Karpas-422 (cell line): ENCODE data around the gene SHB. TPM values are rescaled to one million over a fixed set of nuclear protein-coding genes. Genes with fewer than 3 reads are reported as not detected.

ENCODE experiments used
- DNase-seq: peaks from one replicate; pipeline ENCODE4 v3.0.0-alpha.2; 2015
- H2AFZ ChIP-seq: fragments of 200-600 bp; sonication (generic); 2 replicates; pipeline ENCODE4 v1.6.1; 2014; ENCODE audit warnings: antibody characterized with exemption, low read length, mixed read lengths
- H3K27ac ChIP-seq: fragments of 200-600 bp; sonication (generic); 2 replicates; pipeline ENCODE4 v1.5.1; 2014; ENCODE audit warnings: mild to moderate bottlenecking, low read length, moderate library complexity
- H3K27me3 ChIP-seq: fragments of 200-600 bp; sonication (generic); 2 replicates; pipeline ENCODE4 v1.6.1; 2014; ENCODE audit warnings: low read length, mixed read lengths
- H3K36me3 ChIP-seq: fragments of 200-600 bp; sonication (generic); 2 replicates; pipeline ENCODE4 v1.6.1; 2014; ENCODE audit warnings: low read length, mixed read lengths; ENCODE audit not compliant: insufficient read depth
- H3K4me1 ChIP-seq: fragments of 200-600 bp; sonication (generic); 2 replicates; pipeline ENCODE4 v1.6.1; 2014; ENCODE audit warnings: mild to moderate bottlenecking, low read length, mixed read lengths
- H3K4me2 ChIP-seq: fragments of 200-600 bp; sonication (generic); 2 replicates; pipeline ENCODE4 v1.6.1; 2014; ENCODE audit warnings: low read length, low read depth, mild to moderate bottlenecking; ENCODE audit not compliant: poor library complexity, severe bottlenecking
- H3K4me3 ChIP-seq: fragments of 200-600 bp; sonication (generic); 2 replicates; pipeline ENCODE4 v1.5.1; 2014; ENCODE audit warnings: mild to moderate bottlenecking, antibody characterized with exemption, low read length, mixed read lengths
- H3K79me2 ChIP-seq: fragments of 200-600 bp; sonication (generic); 2 replicates; pipeline ENCODE4 v1.6.1; 2014; ENCODE audit warnings: mild to moderate bottlenecking, low read length, mixed read lengths
- H3K9ac ChIP-seq: fragments of 200-600 bp; sonication (generic); 2 replicates; pipeline ENCODE4 v1.6.0; 2014; ENCODE audit warnings: low read length
- H3K9me2 ChIP-seq: fragments of 200-600 bp; sonication (generic), shearing (Covaris generic); replicated peaks from 2 replicates; pipeline ENCODE4 v1.6.0; 2014; ENCODE audit warnings: mild to moderate bottlenecking, low read length, moderate library complexity; ENCODE audit not compliant: insufficient read depth
- H3K9me3 ChIP-seq: fragments of 300-700, 200-600 bp; sonication (generic); 2 replicates; pipeline ENCODE4 v1.6.1; 2014; ENCODE audit warnings: low read length, mixed read lengths
- H4K20me1 ChIP-seq: fragments of 200-600 bp; sonication (generic); 2 replicates; pipeline ENCODE4 v1.6.1; 2014; ENCODE audit warnings: mild to moderate bottlenecking, antibody characterized with exemption, low read length, low read depth; ENCODE audit not compliant: insufficient read depth
- total RNA-seq: library from RNA; depleted of rRNA; stranded (reverse); fragments of >200 nt; shearing (Covaris generic); gene quantifications from 2 replicates; pipeline ENCODE4 v1.2.3, GENCODE V29; 2014; ENCODE audit warnings: low replicate concordance

Gene SHB
- total RNA-seq, 1 experiment from 2014 or later = 27.1 TPM

GRCh38 chr9:38009035-38009501 is 60.0 kb downstream of the SHB start:
- H3K4me2 ChIP-seq = peak overlapping the region; percentile 61
- H3K4me3 ChIP-seq = no peak overlapping the region
- no peaks in the 10 kb centered on the region for H3K36me3 ChIP-seq
- H2AFZ ChIP-seq = no peak overlapping the region
- H3K9me3 ChIP-seq = no peaks in the 10 kb centered on the region
- H3K4me1 ChIP-seq = peaks cover 100% of the 10 kb centered on the region
- H3K27ac ChIP-seq = peak overlapping the region; percentile 99
- no peaks in the 10 kb centered on the region for H4K20me1 ChIP-seq
- no peak for DNase-seq
- H3K9ac ChIP-seq = peak overlapping the region; percentile 60
- H3K27me3 ChIP-seq = no peaks in the 10 kb centered on the region
- no peaks in the 10 kb centered on the region for H3K9me2 ChIP-seq
- peaks cover 53% of the 10 kb centered on the region for H3K79me2 ChIP-seq

- peaks cover 53% of the 10 kb centered on the region for H3K79me2 ChIP-seq
- no peaks in the 10 kb centered on the region for H4K20me1 ChIP-seq
- peak overlapping the region; percentile 33; the same call in 1 of the 2 replicates for H3K4me3 ChIP-seq
- peak overlapping the region; percentile 60 for H3K9ac ChIP-seq
- no peak overlapping the region for H2AFZ ChIP-seq
- H3K4me2 ChIP-seq = peak overlapping the region; percentile 61
- H3K27me3 ChIP-seq = no peaks in the 10 kb centered on the region
- peak overlapping the region; percentile 99 for H3K27ac ChIP-seq
- no peaks in the 10 kb centered on the region for H3K9me2 ChIP-seq
- H3K36me3 ChIP-seq = no peaks in the 10 kb centered on the region
- peak; percentile 82 for DNase-seq
- no peaks in the 10 kb centered on the region for H3K9me3 ChIP-seq
- H3K4me1 ChIP-seq = peaks cover 100% of the 10 kb centered on the region
These were observed 60.6 kb downstream of the SHB start for GRCh38 chr9:38008168-38009034.

DNA sequence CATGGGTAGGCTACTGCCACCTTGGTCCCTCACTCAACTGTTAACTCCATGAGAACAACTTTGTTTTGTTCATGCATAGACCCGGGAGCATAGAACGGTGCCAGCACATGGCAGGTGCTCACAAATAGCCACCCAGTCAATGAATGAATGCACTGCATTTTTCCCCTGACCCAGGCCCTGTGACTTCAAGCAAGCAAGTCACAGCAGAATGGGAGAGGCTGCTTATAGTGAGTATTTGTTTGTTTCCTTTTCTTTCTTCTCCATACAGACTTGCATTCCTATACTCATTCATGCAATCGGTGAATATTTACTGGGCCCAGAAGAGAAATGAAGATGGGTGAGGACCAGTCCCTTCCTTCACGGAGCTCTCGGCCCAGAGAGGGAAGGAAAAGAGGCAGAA is 62.0 kb downstream of the SHB start:
- Histone ChIP-seq H3K9me3 (no peaks in the 10 kb centered on the region), H3K79me2 (peaks cover 53% of the 10 kb centered on the region), H3K27ac (peak overlapping the region; percentile 99), H3K4me1 (peaks cover 100% of the 10 kb centered on the region), H3K4me3 (no peak overlapping the region), H3K36me3 (no peaks in the 10 kb centered on the region), H3K9me2 (no peaks in the 10 kb centered on the region), H3K9ac (no peak overlapping the region), H2AFZ (no peak overlapping the region), H3K27me3 (no peaks in the 10 kb centered on the region), H4K20me1 (no peaks in the 10 kb centered on the region), H3K4me2 (no peak overlapping the region)
- no peak for DNase-seq

- no peaks in the 10 kb centered on the region for H3K9me3 ChIP-seq
- peak overlapping the region; percentile 99 for H3K27ac ChIP-seq
- no peak overlapping the region for H3K4me2 ChIP-seq
- peaks cover 100% of the 10 kb centered on the region for H3K4me1 ChIP-seq
- DNase-seq = no peak
- H3K9me2 ChIP-seq = no peaks in the 10 kb centered on the region
- H3K4me3 ChIP-seq = no peak overlapping the region
- H4K20me1 ChIP-seq = 0 out of 2 replicates have a peak, but pooled peaks cover 3% of the 10 kb centered on the region
- H2AFZ ChIP-seq = no peak overlapping the region
- H3K79me2 ChIP-seq = peaks cover 52% of the 10 kb centered on the region
- H3K9ac ChIP-seq = 0 out of 2 replicates have a peak overlapping the region, but pooled peaks have one; percentile 13
- no peaks in the 10 kb centered on the region for H3K27me3 ChIP-seq
- H3K36me3 ChIP-seq = no peaks in the 10 kb centered on the region
These were observed 62.9 kb downstream of the SHB start for GRCh38 chr9:38006163-38006562.

DNA sequence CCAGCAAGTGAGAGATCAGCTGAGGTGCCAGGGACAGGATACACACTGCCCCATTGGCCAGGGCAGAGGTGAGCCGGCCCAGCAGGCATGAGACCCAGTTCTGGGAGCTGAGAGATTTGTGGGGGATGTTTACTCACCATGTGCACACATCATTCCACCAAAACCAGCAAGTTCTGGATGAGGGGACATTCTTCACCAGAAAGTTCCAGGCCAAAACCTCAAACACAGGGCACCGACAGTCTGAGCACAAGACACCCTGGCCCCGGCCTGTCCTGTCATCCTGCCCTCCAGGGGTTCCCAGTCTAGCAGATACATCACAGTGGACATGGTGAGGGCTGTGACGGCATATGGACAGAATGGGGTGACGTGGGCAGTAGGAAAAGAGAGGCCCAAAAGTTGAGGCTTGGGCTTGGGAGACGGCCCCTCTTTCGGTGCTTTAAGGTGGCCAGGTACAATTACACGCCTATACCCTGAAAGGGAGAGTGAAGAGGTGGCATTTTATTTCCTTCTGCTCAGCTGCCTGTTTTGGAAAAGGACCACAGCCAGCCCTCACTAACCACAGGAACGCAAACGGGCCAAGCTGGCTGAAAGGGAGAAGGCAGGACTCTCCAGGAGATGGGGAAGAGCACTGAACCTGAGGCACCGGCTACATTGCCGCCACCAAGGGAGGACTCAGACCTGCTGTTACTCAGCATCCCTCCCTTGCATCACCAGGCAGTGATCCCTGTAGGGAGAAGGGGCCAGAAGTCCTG is 64.0 kb downstream of the SHB start:
- Histone ChIP-seq H3K36me3 (no peaks in the 10 kb centered on the region), H3K4me3 (no peak overlapping the region), H3K9me2 (no peaks in the 10 kb centered on the region), H3K4me2 (no peak overlapping the region), H3K4me1 (peaks cover 100% of the 10 kb centered on the region), H3K79me2 (peaks cover 46% of the 10 kb centered on the region), H4K20me1 (0 out of 2 replicates have a peak, but pooled peaks cover 4% of the 10 kb centered on the region), H3K27ac (peak overlapping the region; percentile 99), H3K27me3 (no peaks in the 10 kb centered on the region), H2AFZ (no peak overlapping the region), H3K9ac (peak overlapping the region; percentile 16; the same call in 1 of the 2 replicates), H3K9me3 (no peaks in the 10 kb centered on the region)
- no peak for DNase-seq

DNA sequence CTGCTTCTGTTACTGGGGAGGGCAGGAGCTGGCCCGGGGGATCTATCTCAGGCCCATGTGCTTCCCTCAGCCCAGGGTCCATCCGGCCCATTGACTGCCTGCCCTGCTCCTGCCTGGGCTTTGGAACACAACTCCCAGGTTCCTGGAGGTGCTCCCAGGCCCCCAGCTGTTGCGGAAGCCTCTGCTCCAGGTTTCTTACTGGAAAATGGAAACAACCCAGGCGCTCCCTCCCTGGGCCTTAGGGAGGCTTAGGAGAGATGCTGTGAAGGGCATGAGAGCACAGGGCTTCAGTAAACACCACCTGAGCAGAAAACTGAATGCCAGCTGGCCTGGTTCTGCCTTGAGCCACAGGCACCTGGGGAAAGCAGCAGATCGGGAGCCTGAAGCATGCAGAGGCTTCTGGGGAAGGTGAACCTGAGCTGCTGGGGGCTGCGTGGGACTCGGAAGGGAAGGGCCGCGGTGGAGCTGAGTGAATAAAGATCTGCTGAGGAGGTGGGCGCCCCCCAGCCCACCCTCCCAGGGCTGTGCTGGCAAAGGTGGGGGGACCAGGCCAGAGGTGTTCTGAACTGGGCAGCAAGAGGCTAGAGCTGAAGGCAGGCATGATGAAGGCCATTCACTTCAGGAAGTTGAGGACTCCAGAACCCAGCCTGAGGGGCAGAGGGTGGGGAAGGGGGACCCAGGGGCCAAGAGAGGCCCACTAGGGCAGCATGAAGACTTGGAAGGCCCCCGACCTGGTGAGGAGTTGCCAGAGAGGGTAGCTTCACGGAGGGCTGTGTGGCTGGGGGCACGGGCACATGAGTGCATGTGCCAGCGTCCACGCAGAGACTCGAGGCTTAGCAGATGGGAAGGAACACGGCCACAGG is 64.8 kb downstream of the SHB start:
- H3K27ac ChIP-seq = peak overlapping the region; percentile 99
- H3K4me2 ChIP-seq = peak overlapping the region; percentile 42
- H3K27me3 ChIP-seq = no peaks in the 10 kb centered on the region
- H3K79me2 ChIP-seq = peaks cover 50% of the 10 kb centered on the region
- H3K9ac ChIP-seq = peak overlapping the region; percentile 26
- H2AFZ ChIP-seq = no peak overlapping the region
- DNase-seq = peak; percentile 59
- H3K4me1 ChIP-seq = peaks cover 100% of the 10 kb centered on the region
- H3K9me3 ChIP-seq = no peaks in the 10 kb centered on the region
- no peaks in the 10 kb centered on the region for H3K9me2 ChIP-seq
- H4K20me1 ChIP-seq = 0 out of 2 replicates have a peak, but pooled peaks cover 4% of the 10 kb centered on the region
- H3K36me3 ChIP-seq = no peaks in the 10 kb centered on the region
- H3K4me3 ChIP-seq = no peak overlapping the region

- Histone ChIP-seq H3K79me2 (peaks cover 50% of the 10 kb centered on the region), H3K4me3 (no peak overlapping the region), H4K20me1 (peaks cover 7% of the 10 kb centered on the region; the same call in 1 of the 2 replicates), H3K27ac (peak overlapping the region; percentile 99), H3K27me3 (no peaks in the 10 kb centered on the region), H3K9ac (peak overlapping the region; percentile 26), H3K9me2 (no peaks in the 10 kb centered on the region), H3K4me1 (peaks cover 100% of the 10 kb centered on the region), H2AFZ (no peak overlapping the region), H3K4me2 (peak overlapping the region; percentile 42), H3K9me3 (no peaks in the 10 kb centered on the region), H3K36me3 (no peaks in the 10 kb centered on the region)
- no peak for DNase-seq
These were observed 65.8 kb downstream of the SHB start for GRCh38 chr9:38003230-38003629.
